Thyroid gland (tissue), 4 donors: ENCODE data around the gene ZMIZ1. TPM values are rescaled to one million over a fixed set of nuclear protein-coding genes. Genes with fewer than 3 reads are reported as not detected.

ENCODE experiments used
- DNase-seq, 2 donors: peaks; one replicate each; pipeline ENCODE4 v3.0.0-alpha.2; 2019
- H3K27ac ChIP-seq, 3 donors: fragments of 200-600 bp; sonication (generic); 1 replicate in 2 of 3; 2 replicates in 1 of 3; pipeline ENCODE4 v1.5.1; 2016 to 2019; ENCODE audit warnings: mild to moderate bottlenecking in 1 of 3, moderate library complexity in 1 of 3
- H3K27me3 ChIP-seq: fragments of 200-600 bp; sonication (generic); one replicate; pipeline ENCODE4 v1.5.1; 2019
- H3K36me3 ChIP-seq, 2 donors: fragments of 200-600 bp; sonication (generic); one replicate each; pipeline ENCODE4 v1.5.1; 2016 to 2019
- H3K4me1 ChIP-seq, 2 donors: fragments of 200-600 bp; sonication (generic); one replicate each; pipeline ENCODE4 v1.5.1; 2017 to 2019
- H3K4me3 ChIP-seq, 3 donors: fragments of 200-600 bp; sonication (generic); replicated peaks in 1 of 3; 1 replicate in 2 of 3; 2 replicates in 1 of 3; pipeline ENCODE4 v1.5.1; 2016; ENCODE audit warnings: mild to moderate bottlenecking in 1 of 3
- H3K9me3 ChIP-seq: fragments of 200-600 bp; sonication (generic); one replicate; pipeline ENCODE4 v1.5.1; 2017
- CTCF ChIP-seq, 6 experiments: fragments of 200-600 bp in 3 of 6; fragments of 450-650 bp in 3 of 6; sonication (generic) in 3 of 6; IDR thresholded peaks; one replicate each; pipeline ENCODE4 v1.5.1; 2016 to 2019; ENCODE audit warnings: antibody characterized with exemption in 6 of 6, mild to moderate bottlenecking in 2 of 6, inconsistent platforms in 1 of 6, moderate library complexity in 1 of 6
- POLR2A ChIP-seq, 2 donors: fragments of 450-650 bp; IDR thresholded peaks; one replicate each; pipeline ENCODE4 v1.6.1; 2017; ENCODE audit warnings: antibody characterized with exemption in 2 of 2, mild to moderate bottlenecking in 2 of 2, moderate library complexity in 1 of 2
- WGBS, 2 donors: methylation state at CpG; one replicate each; pipeline ENCODE4 v1.1.5; 2017; 5-methylcytosine and 5-hydroxymethylcytosine counted together
- intact Hi-C: fragments of 100-400 bp; cut with DNase I; formaldehyde crosslinking; loops from one replicate; pipeline ENCODE4 v1.15.1; 2023
- total RNA-seq, 4 donors: library from RNA; depleted of rRNA; stranded (reverse); fragments of >200 nt; gene quantifications; one replicate each; pipeline ENCODE4 v1.2.3, GENCODE V29; 2016

Gene ZMIZ1
- total RNA-seq, 4 donors from 2014 or later, result 59.9 to 128 (median 94.4) TPM

- WGBS, 2 donors, result 74 to 80% methylated on average over 8 to 14 of the region's 18 CpGs
- Histone ChIP-seq H3K9me3 (no peaks in the 10 kb centered on the region), H3K27ac (peak overlapping the region; percentile 95 to 99 (median 99)), H3K4me1 (peaks cover 67 to 93% of the 10 kb centered on the region in 2 donors), H3K27me3 (no peaks in the 10 kb centered on the region), H3K4me3 (no peak overlapping the region), H3K36me3 (peaks cover 4 to 6% of the 10 kb centered on the region in 2 donors)
- TF ChIP-seq CTCF (IDR thresholded peaks at IDR 0.05) (no peak), POLR2A (IDR thresholded peaks at IDR 0.05) (no peak)
- no peak for DNase-seq
- intact Hi-C loops, result no loop called here
Observed at GRCh38 chr10:79159141-79159651, 90.4 kb downstream of the ZMIZ1 start.

GRCh38 chr10:79159785-79160184 is 91.0 kb downstream of the ZMIZ1 start:
- DNase-seq, result no peak
- Histone ChIP-seq H3K27me3 (no peaks in the 10 kb centered on the region), H3K9me3 (no peaks in the 10 kb centered on the region), H3K4me3 (no peak overlapping the region), H3K27ac (peak overlapping the region; percentile 95 to 99 (median 99)), H3K4me1 (peaks cover 61 to 92% of the 10 kb centered on the region in 2 donors), H3K36me3 (peaks cover 4 to 6% of the 10 kb centered on the region in 2 donors)
- intact Hi-C loops, result no loop called here
- 64 to 80% methylated on average over 12 to 15 of the region's 15 CpGs for WGBS, 2 donors
- TF ChIP-seq POLR2A (IDR thresholded peaks at IDR 0.05), result no peak
- no peak for TF ChIP-seq CTCF (IDR thresholded peaks at IDR 0.05)

- intact Hi-C loops, result no loop called here
- no peaks in the 10 kb centered on the region for H3K27me3 ChIP-seq
- peaks cover 57 to 92% of the 10 kb centered on the region in 2 donors for H3K4me1 ChIP-seq
- no peak overlapping the region for H3K4me3 ChIP-seq
- H3K9me3 ChIP-seq, result no peaks in the 10 kb centered on the region
- TF ChIP-seq CTCF (IDR thresholded peaks at IDR 0.05) (no peak), POLR2A (IDR thresholded peaks at IDR 0.05) (no peak)
- H3K36me3 ChIP-seq, result peaks cover 4 to 6% of the 10 kb centered on the region in 2 donors
- 77 to 83% methylated on average over 2 to 3 of the region's 4 CpGs for WGBS, 2 donors
- DNase-seq, result no peak
- H3K27ac ChIP-seq, result peak overlapping the region; percentile 95 to 99 (median 99)
Observed at GRCh38 chr10:79160191-79160590, 91.4 kb downstream of the ZMIZ1 start.

- Histone ChIP-seq H3K4me3 (no peak overlapping the region), H3K9me3 (no peaks in the 10 kb centered on the region), H3K4me1 (peaks cover 51 to 82% of the 10 kb centered on the region in 2 donors), H3K36me3 (peaks cover 4 to 6% of the 10 kb centered on the region in 2 donors), H3K27ac (peak overlapping the region in 2 of 3 donors; percentile 89 to 99), H3K27me3 (no peaks in the 10 kb centered on the region)
- no peak for DNase-seq
- WGBS, 2 donors, result 66 to 72% methylated on average over 5 of the region's 5 CpGs
- TF ChIP-seq CTCF (IDR thresholded peaks at IDR 0.05) (no peak), POLR2A (IDR thresholded peaks at IDR 0.05) (no peak)
- intact Hi-C loops, result no loop called here
Observed at GRCh38 chr10:79161557-79161956, 92.8 kb downstream of the ZMIZ1 start.

GRCh38 chr10:79162022-79162421 is 93.3 kb downstream of the ZMIZ1 start:
- intact Hi-C loops, result no loop called here
- Histone ChIP-seq H3K36me3 (peaks cover 9 to 10% of the 10 kb centered on the region in 2 donors), H3K9me3 (no peaks in the 10 kb centered on the region), H3K4me1 (peaks cover 46 to 77% of the 10 kb centered on the region in 2 donors), H3K27me3 (no peaks in the 10 kb centered on the region), H3K27ac (peak overlapping the region; percentile 56 to 99 (median 89)), H3K4me3 (no peak overlapping the region)
- no peak for TF ChIP-seq CTCF (IDR thresholded peaks at IDR 0.05)
- no peak for TF ChIP-seq POLR2A (IDR thresholded peaks at IDR 0.05)
- WGBS, 2 donors, result 88 to 91% methylated on average over 8 of the region's 12 CpGs
- no peak for DNase-seq
